HCEC 1CT (cell line): ENCODE results near the gene CEP295NL.
"Not testable (repeated sequence)": the region's sequence is repeated elsewhere in the genome, so short reads cannot be mapped to it uniquely, and the experiment has no call there.

Source experiments
- DNase-seq: peaks from one replicate; pipeline ENCODE4 v3.0.0-alpha.2; 2017

Gene CEP295NL

GRCh38 chr17:78903101-78903779 lies at the start of gene CEP295NL:
Gene CEP295NL (minus strand): TSS chr17:78903201. CDS start chr17:78901828, 1,373 bp downstream.
- no peak for DNase-seq

- DNase-seq: no peak
Observed at GRCh38 chr17:78952706-78953105, 49.7 kb upstream of the CEP295NL start.

- no peak for DNase-seq
Observed at GRCh38 chr17:78951967-78952551, 49.1 kb upstream of the CEP295NL start.

GRCh38 chr17:78950870-78951269 lies 47.9 kb upstream of the CEP295NL start:
- no peak for DNase-seq

GRCh38 chr17:78947235-78948149 lies 44.5 kb upstream of the CEP295NL start:
- DNase-seq: no peak

GRCh38 chr17:78946631-78947030 lies 43.6 kb upstream of the CEP295NL start:
- no peak for DNase-seq

- DNase-seq: no peak
Observed at GRCh38 chr17:78946131-78946530, 43.1 kb upstream of the CEP295NL start.

- not testable (repeated sequence) for DNase-seq
Observed at GRCh38 chr17:78945455-78945854, 42.5 kb upstream of the CEP295NL start.

GRCh38 chr17:78944956-78945355 lies 42.0 kb upstream of the CEP295NL start:
- no peak for DNase-seq

GRCh38 chr17:78944026-78944425 lies 41.0 kb upstream of the CEP295NL start:
- no peak for DNase-seq

- no peak for DNase-seq
Observed at GRCh38 chr17:78940708-78941107, 37.7 kb upstream of the CEP295NL start.

GRCh38 chr17:78940258-78940657 lies 37.3 kb upstream of the CEP295NL start:
- DNase-seq: no peak

GRCh38 chr17:78939615-78940014 lies 36.6 kb upstream of the CEP295NL start:
- DNase-seq: no peak

- no peak for DNase-seq
Observed at GRCh38 chr17:78937561-78937960, 34.6 kb upstream of the CEP295NL start.

- peak; percentile 98 for DNase-seq
Observed at GRCh38 chr17:78935419-78936323, 32.7 kb upstream of the CEP295NL start.

GRCh38 chr17:78934681-78935418 lies 31.8 kb upstream of the CEP295NL start:
- no peak for DNase-seq

GRCh38 chr17:78933959-78934568 lies 31.1 kb upstream of the CEP295NL start:
- peak; percentile 97 for DNase-seq

- DNase-seq: peak; percentile 99
Observed at GRCh38 chr17:78933025-78933958, 30.3 kb upstream of the CEP295NL start.

- no peak for DNase-seq
Observed at GRCh38 chr17:78929908-78930775, 27.1 kb upstream of the CEP295NL start.
